Left cardiac atrium (tissue), 4 donors: ENCODE measurements around the gene TNNT3. TPM values are rescaled to one million over a fixed set of nuclear protein-coding genes. Genes with fewer than 3 reads are reported as not detected.
"Not testable (repeated sequence)": the region's sequence is repeated elsewhere in the genome, so short reads cannot be mapped to it uniquely, and the experiment has no call there.

Source experiments
- ATAC-seq, 2 donors: fragments of 200-7000 bp; cut with Tn5 transposase; one replicate each; pipeline ENCODE4 v1.9.1; 2020; ENCODE audit warnings: mild to moderate bottlenecking in 2 of 2, moderate library complexity in 2 of 2
- DNase-seq: peaks from one replicate; pipeline ENCODE4 v3.0.0-alpha.2; 2020
- intact Hi-C, 2 donors: fragments of 100-400 bp; cut with DNase I; formaldehyde crosslinking; loops; one replicate each; pipeline versions ENCODE4 v1.14.1 to v1.15.1; 2022 to 2023
- total RNA-seq, 2 donors: library from RNA; stranded (reverse); fragmentation: NEBNext Ultra II Directional; extraction: Animal tissue kit (Norgen Biotek cat#: 25700); gene quantifications; one replicate each; pipeline ENCODE4 v1.2.1, GENCODE V29; 2021
- donor health status: DM: no; HTN: yes; CAD: no.
- donor health status: DM: no; HTN: yes; CAD: no; lungs with severe emphysema.
- donor health status: DM: yes; HTN: yes; CAD: no.
- donor health status: Dilated cardiomyopathy.

TNNT3 gene
- total RNA-seq, 2 donors from 2014 or later, result 11.7 to 28.5 TPM

GRCh38 chr11:1937616-1938342 is 18.3 kb downstream of the TNNT3 start:
- intact Hi-C loops, result loop anchor here in 1 of 2 donors (2.0 kb wide), 1 partner anchor 23 kb away; no protein-coding TSS in a partner anchor
- no peak for ATAC-seq
- no peak for DNase-seq

- no peak for ATAC-seq
- no peak for DNase-seq
- intact Hi-C loops, result no loop called here
Observed at GRCh38 chr11:1938343-1939005, 19.0 kb downstream of the TNNT3 start.

GRCh38 chr11:1939006-1939625 is 19.6 kb downstream of the TNNT3 start:
- DNase-seq (no peak), ATAC-seq (peak in 1 of 2 donors; percentile 39)
- intact Hi-C loops, result no loop called here

GRCh38 chr11:1939788-1940187 is 20.3 kb downstream of the TNNT3 start:
- ATAC-seq, result peak in 1 of 2 donors; percentile 52
- DNase-seq, intact Hi-C loops: not testable (repeated sequence)

- ATAC-seq (no peak), DNase-seq (no peak)
- intact Hi-C loops, result no loop called here
Observed at GRCh38 chr11:1942558-1943260, 23.2 kb downstream of the TNNT3 start.

- DNase-seq, result peak; percentile 22
- intact Hi-C loops, result no loop called here
- ATAC-seq, result no peak
Observed at GRCh38 chr11:1943576-1943975, 24.1 kb downstream of the TNNT3 start.

- DNase-seq (no peak), ATAC-seq (no peak)
- intact Hi-C loops, result no loop called here
Observed at GRCh38 chr11:1943977-1944376, 24.5 kb downstream of the TNNT3 start.

- intact Hi-C loops, result no loop called here
- ATAC-seq (peak; percentile 55 to 84), DNase-seq (no peak)
Observed at GRCh38 chr11:1946812-1947484, 27.4 kb downstream of the TNNT3 start, which contains the start of gene MRPL23. Gene MRPL23 (plus strand): TSS chr11:1947332. CDS start chr11:1947363, 31 bp downstream.

GRCh38 chr11:1947592-1948237 is 28.2 kb downstream of the TNNT3 start:
- intact Hi-C loops, result no loop called here
- no peak for DNase-seq
- peak; percentile 55 to 66 for ATAC-seq

- intact Hi-C loops, result no loop called here
- peak; percentile 25 to 68 for ATAC-seq
- no peak for DNase-seq
Observed at GRCh38 chr11:1948389-1948788, 28.9 kb downstream of the TNNT3 start.

- intact Hi-C loops, result no loop called here
- peak in 1 of 2 donors; percentile 3 for ATAC-seq
Observed at GRCh38 chr11:1949302-1949701, 29.8 kb downstream of the TNNT3 start.

GRCh38 chr11:1949922-1950321 is 30.4 kb downstream of the TNNT3 start:
- peak in 1 of 2 donors; percentile 9 for ATAC-seq
- intact Hi-C loops, result no loop called here
- DNase-seq, result no peak

More at GRCh38 chr11:1949302-1949701, 29.8 kb downstream of the TNNT3 start:
- no peak for DNase-seq

- intact Hi-C loops, result no loop called here
- DNase-seq (no peak), ATAC-seq (no peak)
Observed at GRCh38 chr11:1952806-1953482, 33.4 kb downstream of the TNNT3 start.

GRCh38 chr11:1953489-1954266 is 34.2 kb downstream of the TNNT3 start:
- no peak for DNase-seq
- intact Hi-C loops, result no loop called here
- ATAC-seq, result peak; percentile 43 to 68

- DNase-seq, result no peak
- ATAC-seq, result no peak
- intact Hi-C loops, result no loop called here
Observed at GRCh38 chr11:1958367-1958766, 38.9 kb downstream of the TNNT3 start.

- ATAC-seq (no peak), DNase-seq (no peak)
Observed at GRCh38 chr11:1959786-1960185, 40.3 kb downstream of the TNNT3 start.

GRCh38 chr11:1963864-1964263 is 44.4 kb downstream of the TNNT3 start:
- intact Hi-C loops, result no loop called here
- no peak for DNase-seq
- no peak for ATAC-seq

More at GRCh38 chr11:1959786-1960185, 40.3 kb downstream of the TNNT3 start:
- intact Hi-C loops, result no loop called here
